Activated CD4-positive, CD25-positive, alpha-beta regulatory T cell treated with anti-CD3 and anti-CD28 coated beads, Interleukin-2, amount 50 U/mL, for 16 hours (primary cell): ENCODE measurements around the gene NT5DC4.

Experiments
- DNase-seq: peaks from one replicate; pipeline ENCODE4 v3.0.0-alpha.2; 2020; ENCODE audit warnings: low read depth, low spot score

The NT5DC4 gene

GRCh38 chr2:112784199-112785189 lies 63.7 kb downstream of the NT5DC4 start, which contains the start of gene IL1A:
IL1A (minus strand) TSS chr2:112784493; CDS start chr2:112783770, 723 bp downstream.
- DNase-seq = no peak

- no peak for DNase-seq
Observed at GRCh38 chr2:112787294-112787693, 66.5 kb downstream of the NT5DC4 start.

- DNase-seq = no peak
Observed at GRCh38 chr2:112787729-112788393, 67.0 kb downstream of the NT5DC4 start.

- DNase-seq = no peak
Observed at GRCh38 chr2:112788653-112789052, 67.8 kb downstream of the NT5DC4 start.
